22Rv1 (cell line): ENCODE data around the gene FLAD1.

ENCODE experiments used
- CTCF ChIP-seq: fragments of 450-650 bp; IDR thresholded peaks from 2 replicates; pipeline ENCODE4 v1.5.1; 2017; ENCODE audit warnings: mild to moderate bottlenecking
- ZFX ChIP-seq: fragments of 450-650 bp; IDR thresholded peaks from 2 replicates; pipeline ENCODE4 v1.6.1; 2017; ENCODE audit warnings: antibody characterized with exemption, borderline replicate concordance

GRCh38 chr1:155012026-155012546, 28.9 kb downstream of the FLAD1 start:
- TF ChIP-seq CTCF (no peak), ZFX (no peak)
